GM23338 (cell line): ENCODE results near the gene APBA1. TPM values are rescaled to one million over a fixed set of nuclear protein-coding genes. Genes with fewer than 3 reads are reported as not detected.

ENCODE experiments used
- ATAC-seq: fragments of 200-7000 bp; cut with Tn5 transposase; 3 replicates; pipeline ENCODE4 v1.9.1; 2020
- DNase-seq: peaks from one replicate; pipeline ENCODE4 v3.0.0-alpha.2; 2015; ENCODE audit warnings: low spot score
- H2AFZ ChIP-seq: fragments of 200-600 bp; sonication (generic); 2 replicates; pipeline ENCODE4 v1.8.0; 2016; ENCODE audit warnings: antibody characterized with exemption, mild to moderate bottlenecking, moderate library complexity
- H3F3A ChIP-seq: fragments of 200-600 bp; sonication (generic); replicated peaks from 2 replicates; pipeline ENCODE4 v1.8.0; 2017; ENCODE audit warnings: antibody characterized with exemption, mixed run types, low read depth
- H3K27ac ChIP-seq: fragments of 200-600 bp; sonication (generic); 2 replicates; pipeline ENCODE4 v1.6.1; 2016; ENCODE audit warnings: low read depth
- H3K27me3 ChIP-seq: fragments of 200-600 bp; sonication (generic); 2 replicates; pipeline ENCODE4 v1.8.0; 2016; ENCODE audit warnings: mild to moderate bottlenecking, mixed run types, moderate library complexity; ENCODE audit not compliant: insufficient read depth
- H3K36me3 ChIP-seq: fragments of 200-600 bp; sonication (generic); 2 replicates; pipeline ENCODE4 v1.8.0; 2016; ENCODE audit warnings: mild to moderate bottlenecking; ENCODE audit not compliant: insufficient read depth
- H3K4me1 ChIP-seq: fragments of 200-600 bp; sonication (generic); 2 replicates; pipeline ENCODE4 v1.8.0; 2016; ENCODE audit warnings: mild to moderate bottlenecking, moderate library complexity; ENCODE audit not compliant: insufficient read depth
- H3K4me2 ChIP-seq: fragments of 200-600 bp; sonication (generic); 2 replicates; pipeline ENCODE4 v1.7.1; 2017; ENCODE audit warnings: mixed run types
- H3K4me3 ChIP-seq: fragments of 200-600 bp; sonication (generic); 2 replicates; pipeline ENCODE4 v1.6.1; 2016; ENCODE audit warnings: mixed run types
- H3K79me2 ChIP-seq: fragments of 200-600 bp; sonication (generic); replicated peaks from 2 replicates; pipeline ENCODE4 v1.8.0; 2017; ENCODE audit warnings: mild to moderate bottlenecking; ENCODE audit not compliant: insufficient read depth
- H3K9me2 ChIP-seq: fragments of 200-600 bp; sonication (generic); 2 replicates; pipeline ENCODE4 v1.8.0; 2017; ENCODE audit not compliant: insufficient read depth
- H4K20me1 ChIP-seq: fragments of 200-600 bp; sonication (generic); replicated peaks from 2 replicates; pipeline ENCODE4 v1.8.0; 2017; ENCODE audit warnings: mild to moderate bottlenecking; ENCODE audit not compliant: insufficient read depth
- H3K27ac Mint-ChIP-seq: 2 replicates; pipeline ENCODE4 v1.8.0; 2020; ENCODE audit warnings: inconsistent platforms, mild to moderate bottlenecking, moderate library complexity, mixed read lengths
- H3K27me3 Mint-ChIP-seq: 3 replicates; pipeline ENCODE4 v1.8.0; 2022; ENCODE audit warnings: low read depth, mild to moderate bottlenecking, moderate library complexity, mixed read lengths, inconsistent platforms; ENCODE audit not compliant: insufficient read depth, poor library complexity
- H3K36me3 Mint-ChIP-seq: 3 replicates; pipeline ENCODE4 v1.8.0; 2021; ENCODE audit warnings: low read depth, mild to moderate bottlenecking, inconsistent platforms, moderate library complexity, mixed read lengths
- H3K4me1 Mint-ChIP-seq: 3 replicates; pipeline ENCODE4 v1.8.0; 2020; ENCODE audit warnings: mild to moderate bottlenecking, inconsistent platforms, mixed read lengths
- H3K4me3 Mint-ChIP-seq: 3 replicates; pipeline ENCODE4 v1.8.0; 2021; ENCODE audit warnings: moderate library complexity, mild to moderate bottlenecking, inconsistent platforms, mixed read lengths
- H3K9me3 Mint-ChIP-seq: 3 replicates; pipeline ENCODE4 v1.8.0; 2020; ENCODE audit warnings: moderate library complexity, mild to moderate bottlenecking, inconsistent platforms, mixed read lengths
- ETS1 ChIP-seq: IDR thresholded peaks from 2 replicates; pipeline ENCODE4 v1.6.1; 2016; ENCODE audit warnings: antibody characterized with exemption
- EZH2 ChIP-seq: fragments of 200-600 bp; sonication (generic); IDR thresholded peaks from one replicate; pipeline ENCODE4 v1.8.0; 2017; ENCODE audit warnings: antibody characterized with exemption, mild to moderate bottlenecking, low read depth; ENCODE audit not compliant: unreplicated experiment
- EZH2phosphoT487 ChIP-seq: fragments of 200-600 bp; sonication (generic); IDR thresholded peaks from one replicate; pipeline ENCODE4 v1.8.1; 2018; ENCODE audit warnings: antibody characterized with exemption; ENCODE audit not compliant: unreplicated experiment
- NANOG ChIP-seq: IDR thresholded peaks from 2 replicates; pipeline ENCODE4 v1.6.1; 2016; ENCODE audit warnings: antibody characterized with exemption, borderline replicate concordance
- POLR2AphosphoS5 ChIP-seq: IDR thresholded peaks from 2 replicates; pipeline ENCODE4 v1.6.1; 2016; ENCODE audit warnings: antibody characterized with exemption, low read depth
- ZNF331 ChIP-seq: fragments of 250-450 bp; sonication (Bioruptor Pico); IDR thresholded peaks from 2 replicates; pipeline ENCODE4 v1.5.0; 2020; ENCODE audit warnings: low read depth, mild to moderate bottlenecking, moderate library complexity
- polyA plus RNA-seq: library from polyadenylated mRNA; unstranded; fragments of >200 nt; fragmentation: Nextera tagmentation; extraction: Ambion mirVana; gene quantifications from 2 replicates; pipeline ENCODE4 v1.2.1, GENCODE V29; 2016
- total RNA-seq: library from RNA; depleted of rRNA; stranded (reverse); fragments of >200 nt; shearing (Covaris generic); gene quantifications from 2 replicates; pipeline ENCODE4 v1.2.3, GENCODE V29; 2014
- TF ChIP-seq, protein P1 (sequence below): fragments of 250-450 bp; sonication (Bioruptor Pico); IDR thresholded peaks from 2 replicates; pipeline ENCODE4 v1.5.0; 2020; ENCODE audit warnings: mild to moderate bottlenecking, moderate library complexity

APBA1 gene
- total and polyA plus RNA-seq, 2 experiments from 2014 or later = 0.26 to 1.0 TPM

GRCh38 chr9:69633716-69634115, 38.5 kb downstream of the APBA1 start (continued):
- TF ChIP-seq, protein P1, sequence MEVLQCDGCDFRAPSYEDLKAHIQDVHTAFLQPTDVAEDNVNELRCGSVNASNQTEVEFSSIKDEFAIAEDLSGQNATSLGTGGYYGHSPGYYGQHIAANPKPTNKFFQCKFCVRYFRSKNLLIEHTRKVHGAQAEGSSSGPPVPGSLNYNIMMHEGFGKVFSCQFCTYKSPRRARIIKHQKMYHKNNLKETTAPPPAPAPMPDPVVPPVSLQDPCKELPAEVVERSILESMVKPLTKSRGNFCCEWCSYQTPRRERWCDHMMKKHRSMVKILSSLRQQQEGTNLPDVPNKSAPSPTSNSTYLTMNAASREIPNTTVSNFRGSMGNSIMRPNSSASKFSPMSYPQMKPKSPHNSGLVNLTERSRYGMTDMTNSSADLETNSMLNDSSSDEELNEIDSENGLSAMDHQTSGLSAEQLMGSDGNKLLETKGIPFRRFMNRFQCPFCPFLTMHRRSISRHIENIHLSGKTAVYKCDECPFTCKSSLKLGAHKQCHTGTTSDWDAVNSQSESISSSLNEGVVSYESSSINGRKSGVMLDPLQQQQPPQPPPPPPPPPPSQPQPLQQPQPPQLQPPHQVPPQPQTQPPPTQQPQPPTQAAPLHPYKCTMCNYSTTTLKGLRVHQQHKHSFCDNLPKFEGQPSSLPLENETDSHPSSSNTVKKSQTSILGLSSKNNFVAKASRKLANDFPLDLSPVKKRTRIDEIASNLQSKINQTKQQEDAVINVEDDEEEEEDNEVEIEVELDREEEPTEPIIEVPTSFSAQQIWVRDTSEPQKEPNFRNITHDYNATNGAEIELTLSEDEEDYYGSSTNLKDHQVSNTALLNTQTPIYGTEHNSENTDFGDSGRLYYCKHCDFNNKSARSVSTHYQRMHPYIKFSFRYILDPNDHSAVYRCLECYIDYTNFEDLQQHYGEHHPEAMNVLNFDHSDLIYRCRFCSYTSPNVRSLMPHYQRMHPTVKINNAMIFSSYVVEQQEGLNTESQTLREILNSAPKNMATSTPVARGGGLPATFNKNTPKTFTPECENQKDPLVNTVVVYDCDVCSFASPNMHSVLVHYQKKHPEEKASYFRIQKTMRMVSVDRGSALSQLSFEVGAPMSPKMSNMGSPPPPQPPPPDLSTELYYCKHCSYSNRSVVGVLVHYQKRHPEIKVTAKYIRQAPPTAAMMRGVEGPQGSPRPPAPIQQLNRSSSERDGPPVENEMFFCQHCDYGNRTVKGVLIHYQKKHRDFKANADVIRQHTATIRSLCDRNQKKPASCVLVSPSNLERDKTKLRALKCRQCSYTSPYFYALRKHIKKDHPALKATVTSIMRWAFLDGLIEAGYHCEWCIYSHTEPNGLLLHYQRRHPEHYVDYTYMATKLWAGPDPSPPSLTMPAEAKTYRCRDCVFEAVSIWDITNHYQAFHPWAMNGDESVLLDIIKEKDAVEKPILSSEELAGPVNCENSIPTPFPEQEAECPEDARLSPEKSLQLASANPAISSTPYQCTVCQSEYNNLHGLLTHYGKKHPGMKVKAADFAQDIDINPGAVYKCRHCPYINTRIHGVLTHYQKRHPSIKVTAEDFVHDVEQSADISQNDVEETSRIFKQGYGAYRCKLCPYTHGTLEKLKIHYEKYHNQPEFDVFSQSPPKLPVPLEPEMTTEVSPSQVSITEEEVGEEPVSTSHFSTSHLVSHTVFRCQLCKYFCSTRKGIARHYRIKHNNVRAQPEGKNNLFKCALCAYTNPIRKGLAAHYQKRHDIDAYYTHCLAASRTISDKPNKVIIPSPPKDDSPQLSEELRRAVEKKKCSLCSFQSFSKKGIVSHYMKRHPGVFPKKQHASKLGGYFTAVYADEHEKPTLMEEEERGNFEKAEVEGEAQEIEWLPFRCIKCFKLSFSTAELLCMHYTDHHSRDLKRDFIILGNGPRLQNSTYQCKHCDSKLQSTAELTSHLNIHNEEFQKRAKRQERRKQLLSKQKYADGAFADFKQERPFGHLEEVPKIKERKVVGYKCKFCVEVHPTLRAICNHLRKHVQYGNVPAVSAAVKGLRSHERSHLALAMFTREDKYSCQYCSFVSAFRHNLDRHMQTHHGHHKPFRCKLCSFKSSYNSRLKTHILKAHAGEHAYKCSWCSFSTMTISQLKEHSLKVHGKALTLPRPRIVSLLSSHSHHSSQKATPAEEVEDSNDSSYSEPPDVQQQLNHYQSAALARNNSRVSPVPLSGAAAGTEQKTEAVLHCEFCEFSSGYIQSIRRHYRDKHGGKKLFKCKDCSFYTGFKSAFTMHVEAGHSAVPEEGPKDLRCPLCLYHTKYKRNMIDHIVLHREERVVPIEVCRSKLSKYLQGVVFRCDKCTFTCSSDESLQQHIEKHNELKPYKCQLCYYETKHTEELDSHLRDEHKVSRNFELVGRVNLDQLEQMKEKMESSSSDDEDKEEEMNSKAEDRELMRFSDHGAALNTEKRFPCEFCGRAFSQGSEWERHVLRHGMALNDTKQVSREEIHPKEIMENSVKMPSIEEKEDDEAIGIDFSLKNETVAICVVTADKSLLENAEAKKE (CRISPR knock-in tag) = no peak
- TF ChIP-seq EZH2 = no peak
- no peak for TF ChIP-seq ZNF331
- no peak for TF ChIP-seq POLR2AphosphoS5
- no peak for TF ChIP-seq NANOG

- H3K36me3 ChIP-seq = no peaks in the 10 kb centered on the region
- no peaks in the 10 kb centered on the region for H3K4me1 ChIP-seq
- H3K4me2 ChIP-seq = no peak overlapping the region
- Mint-ChIP-seq H3K27me3 (peaks cover 5% of the 10 kb centered on the region), H3K4me1 (no peaks in the 10 kb centered on the region), H3K4me3 (no peak overlapping the region), H3K36me3 (no peaks in the 10 kb centered on the region), H3K9me3 (no peaks in the 10 kb centered on the region), H3K27ac (no peak overlapping the region)
- DNase-seq (no peak), ATAC-seq (no peak)
- no peaks in the 10 kb centered on the region for H3K27me3 ChIP-seq
- no peaks in the 10 kb centered on the region for H4K20me1 ChIP-seq
- no peak overlapping the region for H3K4me3 ChIP-seq
- no peak overlapping the region for H3K27ac ChIP-seq
- H3F3A ChIP-seq = no peaks in the 10 kb centered on the region
- H3K79me2 ChIP-seq = no peaks in the 10 kb centered on the region
- H3K9me2 ChIP-seq = no peaks in the 10 kb centered on the region; the same call in 1 of the 2 replicates
- H2AFZ ChIP-seq = no peak overlapping the region
- TF ChIP-seq EZH2phosphoT487 (no peak), EZH2 (no peak), ETS1 (no peak), ZNF331 (no peak)
- TF ChIP-seq, protein P1 (CRISPR knock-in tag) = no peak
Observed at GRCh38 chr9:69632768-69633167, 39.4 kb downstream of the APBA1 start.
